ENCODE measurements around the gene CCNG1.

GRCh38 chr5:163410505-163410904, 26.9 kb upstream of the CCNG1 start:
- TF ChIP-seq CTCF (IDR thresholded peaks at IDR 0.05; ENCODE audit: low read depth, low read length) = no peak
- TF ChIP-seq EZH2phosphoT487 (IDR thresholded peaks at IDR 0.05; ENCODE audit: low read depth) = no peak
